Measurements from ENCODE around the gene NTN1.

DNA sequence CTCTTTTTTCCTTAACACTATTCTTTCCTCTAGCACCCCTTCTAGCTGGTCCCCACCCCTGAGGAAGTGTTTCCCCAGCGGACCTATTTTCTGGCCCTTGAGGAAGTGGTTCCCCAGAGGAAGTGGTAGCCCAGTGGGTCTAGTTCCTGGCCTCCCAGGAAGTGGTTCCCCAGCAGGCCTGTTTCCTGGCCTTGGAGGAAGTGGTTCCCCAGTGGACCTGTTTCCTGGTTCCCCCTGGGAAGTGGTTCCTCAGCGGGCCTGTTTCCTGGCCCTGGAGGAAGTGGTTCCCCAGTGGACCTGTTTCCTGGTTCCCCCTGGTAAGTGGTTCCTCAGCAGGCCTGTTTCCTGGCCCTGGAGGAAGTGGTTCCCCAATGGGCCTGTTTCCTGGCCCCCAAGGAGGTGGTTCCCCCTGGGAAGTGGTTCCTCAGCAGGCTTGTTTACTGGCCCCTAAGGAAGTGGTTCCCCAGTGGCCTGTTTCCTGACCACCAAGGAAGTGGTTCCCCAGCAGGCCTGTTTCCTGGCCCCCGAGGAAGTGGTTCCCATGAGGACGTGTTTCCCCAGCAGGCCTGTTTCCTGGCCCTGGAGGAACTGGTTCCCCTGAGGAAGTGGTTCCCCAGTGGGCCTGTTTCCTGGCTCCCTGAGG is 58.3 kb downstream of the NTN1 start:
- no peak for TF ChIP-seq POLR2AphosphoS5 (IDR thresholded peaks at IDR 0.05; ENCODE audit: borderline replicate concordance, low read depth, low read length)
- TF ChIP-seq EZH2 (IDR thresholded peaks at IDR 0.05): no peak
- TF ChIP-seq FOXP2 (optimal IDR thresholded peaks at IDR 0.05; ENCODE audit: control extremely low read depth, extremely low read length, insufficient read depth): no peak
